AG04449 (cell line): ENCODE data around the gene RILP.

Experiments
- CTCF ChIA-PET: fragments of 350-600 bp; formaldehyde crosslinking; extraction: SDS; loops from one replicate; lab custom pipeline; 2021; ENCODE audit warnings: antibody characterized with exemption; lab: Yijun Ruan, JAX
- POLR2A ChIA-PET: fragments of 400-600, 350-600 bp; formaldehyde crosslinking; extraction: SDS; loops from one replicate; lab custom pipeline; 2020; ENCODE audit warnings: antibody characterized with exemption, inconsistent platforms; lab: Yijun Ruan, JAX
- DNase-seq: peaks from one replicate; pipeline ENCODE4 v3.0.0-alpha.2; 2010; ENCODE audit warnings: low read depth, low spot score
- H3K4me3 ChIP-seq: 2 replicates; pipeline ENCODE4 v1.5.1; 2011; ENCODE audit warnings: low read depth, mild to moderate bottlenecking, control low read depth, low read length
- TF ChIP-seq, protein P1 (sequence below): IDR thresholded peaks from one replicate; pipeline ENCODE4 v1.5.1; 2011; ENCODE audit warnings: mild to moderate bottlenecking, moderate library complexity, low read length, control low read depth, inconsistent platforms; ENCODE audit not compliant: insufficient read depth; ENCODE audit errors: missing control alignments

RILP gene

DNA sequence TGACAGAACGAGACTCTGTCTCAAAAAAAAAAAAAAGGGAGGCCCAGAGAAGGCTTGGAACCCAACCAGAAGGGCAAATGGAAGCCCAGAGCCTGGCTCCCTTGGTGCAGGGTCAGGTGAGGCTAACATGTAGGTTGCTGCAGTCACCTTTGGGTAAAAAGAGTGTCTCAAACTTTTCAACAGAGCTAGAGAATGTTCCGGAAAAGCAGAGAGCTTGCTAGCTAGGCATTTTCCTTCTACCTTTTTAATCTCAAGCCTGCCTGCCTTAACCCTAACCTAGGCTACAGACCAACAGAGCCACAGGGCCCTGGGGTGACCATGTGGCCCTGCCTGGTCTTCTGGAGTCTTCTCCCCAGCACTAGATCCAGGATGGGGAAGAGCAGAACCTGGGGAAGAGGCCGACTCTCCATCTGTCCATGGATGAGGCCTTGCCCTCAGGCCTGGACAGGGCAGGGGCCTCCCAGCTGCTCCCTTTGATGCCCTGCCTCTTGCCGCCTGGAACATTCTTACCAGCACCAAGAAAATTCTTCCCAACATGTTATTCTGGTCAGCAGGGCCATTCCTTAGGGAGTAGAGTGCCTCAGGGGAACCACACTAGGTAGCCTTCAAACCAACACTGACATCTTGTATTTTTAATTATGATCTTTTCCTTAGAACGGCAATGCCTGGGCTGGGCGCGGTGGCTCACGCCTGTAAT lies 51.1 kb downstream of the RILP start:
- DNase-seq = no peak
- TF ChIP-seq, protein P1, sequence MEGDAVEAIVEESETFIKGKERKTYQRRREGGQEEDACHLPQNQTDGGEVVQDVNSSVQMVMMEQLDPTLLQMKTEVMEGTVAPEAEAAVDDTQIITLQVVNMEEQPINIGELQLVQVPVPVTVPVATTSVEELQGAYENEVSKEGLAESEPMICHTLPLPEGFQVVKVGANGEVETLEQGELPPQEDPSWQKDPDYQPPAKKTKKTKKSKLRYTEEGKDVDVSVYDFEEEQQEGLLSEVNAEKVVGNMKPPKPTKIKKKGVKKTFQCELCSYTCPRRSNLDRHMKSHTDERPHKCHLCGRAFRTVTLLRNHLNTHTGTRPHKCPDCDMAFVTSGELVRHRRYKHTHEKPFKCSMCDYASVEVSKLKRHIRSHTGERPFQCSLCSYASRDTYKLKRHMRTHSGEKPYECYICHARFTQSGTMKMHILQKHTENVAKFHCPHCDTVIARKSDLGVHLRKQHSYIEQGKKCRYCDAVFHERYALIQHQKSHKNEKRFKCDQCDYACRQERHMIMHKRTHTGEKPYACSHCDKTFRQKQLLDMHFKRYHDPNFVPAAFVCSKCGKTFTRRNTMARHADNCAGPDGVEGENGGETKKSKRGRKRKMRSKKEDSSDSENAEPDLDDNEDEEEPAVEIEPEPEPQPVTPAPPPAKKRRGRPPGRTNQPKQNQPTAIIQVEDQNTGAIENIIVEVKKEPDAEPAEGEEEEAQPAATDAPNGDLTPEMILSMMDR = no peak
- ChIA-PET POLR2A (no interaction called here), CTCF (interaction anchor here (1.2 to 2.2 kb wide), 2 partner anchors 10 to 24 kb away, joined by 3 to 6 read pairs; no protein-coding TSS in a partner anchor)
- H3K4me3 ChIP-seq = no peak overlapping the region

DNA sequence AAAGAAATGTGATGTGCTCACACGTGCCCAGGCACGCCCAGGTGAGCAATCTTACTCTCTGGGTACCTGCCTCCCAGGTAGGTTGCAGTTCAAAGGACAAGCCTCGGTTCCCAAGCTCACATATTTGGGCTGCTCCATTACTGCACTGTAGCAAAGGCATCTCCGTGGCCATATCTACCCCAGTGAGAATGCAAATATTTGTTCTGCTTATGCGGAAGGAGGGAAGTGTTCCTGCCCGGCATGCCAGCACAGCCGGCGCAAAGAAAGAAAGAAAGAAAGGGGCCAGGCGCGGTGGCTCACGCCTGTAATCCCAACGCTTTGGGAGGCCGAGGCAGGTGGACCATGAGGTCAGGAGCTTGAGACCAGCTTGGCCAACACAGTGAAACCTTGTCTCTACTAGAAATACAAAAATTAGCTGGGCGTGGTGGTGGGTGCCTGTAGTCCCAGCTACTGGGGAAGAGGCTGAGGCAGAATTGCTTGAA lies 51.8 kb downstream of the RILP start:
- H3K4me3 ChIP-seq = no peak overlapping the region
- POLR2A ChIA-PET = no interaction called here
- CTCF ChIA-PET = interaction anchor here (1.2 to 2.2 kb wide), 2 partner anchors 9 to 24 kb away, joined by 3 to 6 read pairs; no protein-coding TSS in a partner anchor
- DNase-seq = no peak
- TF ChIP-seq, protein P1 = no peak
